Temporal lobe (tissue), 1 donor: Measurements from ENCODE around the gene GOLGA8A. TPM values are rescaled to one million over a fixed set of nuclear protein-coding genes. Genes with fewer than 3 reads are reported as not detected.

Experiments
- total RNA-seq: library from RNA; depleted of rRNA; stranded (reverse); fragments of >200 nt; gene quantifications from one replicate; pipeline ENCODE4 v1.2.3, GENCODE V29; 2014

The GOLGA8A gene
- total RNA-seq, 1 donor from 2014 or later: 28.8 TPM

Other genes with a start within 250 kb of the GOLGA8A start
- gene KATNBL1, start 227.7 kb downstream of the GOLGA8A start, total RNA-seq: 73.0 TPM
- 86.5 TPM for gene EMC4, start 212.8 kb downstream of the GOLGA8A start, total RNA-seq
- 36.6 TPM for gene SLC12A6, start 100.0 kb downstream of the GOLGA8A start, total RNA-seq
- 38.1 TPM for gene NOP10, start 94.7 kb downstream of the GOLGA8A start, total RNA-seq
- gene NUTM1, start 94.5 kb downstream of the GOLGA8A start, total RNA-seq: not detected
- gene LPCAT4, start 70.6 kb downstream of the GOLGA8A start, total RNA-seq: 8.4 TPM
- gene GOLGA8B, start 145.8 kb upstream of the GOLGA8A start, total RNA-seq: 33.7 TPM